ENCODE measurements around the gene IL17RE. TPM values are rescaled to one million over a fixed set of nuclear protein-coding genes. Genes with fewer than 3 reads are reported as not detected.
A peak's percentile ranks its signal among the peaks of the same experiment; 100 is the strongest.

Gene IL17RE
- total and polyA plus RNA-seq, 2 of the 13 experiments (the other 11 are each of a cell fraction or from before 2014, with no cell fraction given), result 14.5 to 24.1 TPM

GRCh38 chr3:9947025-9947995 is 44.7 kb downstream of the IL17RE start (continued):
- TF ChIP-seq, protein P1, sequence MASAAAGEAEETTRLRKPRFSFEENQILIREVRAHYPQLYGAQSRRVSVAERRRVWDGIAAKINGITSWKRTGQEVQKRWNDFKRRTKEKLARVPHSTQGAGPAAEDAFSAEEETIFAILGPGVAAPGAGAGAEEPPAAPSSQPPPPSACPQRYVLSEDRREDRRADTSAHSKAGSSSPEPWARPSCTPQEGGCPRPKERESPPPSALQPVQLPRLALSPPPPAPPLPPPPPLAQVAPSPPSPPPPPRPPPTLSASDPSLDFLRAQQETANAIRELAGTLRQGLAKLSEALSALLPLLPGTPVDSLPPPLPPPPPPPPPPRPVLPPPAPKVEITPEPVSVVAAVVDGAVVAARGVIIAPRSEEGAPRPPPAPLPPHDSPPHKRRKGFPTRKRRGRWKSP (CRISPR knock-in tag; IDR thresholded peaks at IDR 0.05), result peak; percentile 77
- TF ChIP-seq, protein P2, sequence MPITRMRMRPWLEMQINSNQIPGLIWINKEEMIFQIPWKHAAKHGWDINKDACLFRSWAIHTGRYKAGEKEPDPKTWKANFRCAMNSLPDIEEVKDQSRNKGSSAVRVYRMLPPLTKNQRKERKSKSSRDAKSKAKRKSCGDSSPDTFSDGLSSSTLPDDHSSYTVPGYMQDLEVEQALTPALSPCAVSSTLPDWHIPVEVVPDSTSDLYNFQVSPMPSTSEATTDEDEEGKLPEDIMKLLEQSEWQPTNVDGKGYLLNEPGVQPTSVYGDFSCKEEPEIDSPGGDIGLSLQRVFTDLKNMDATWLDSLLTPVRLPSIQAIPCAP (CRISPR knock-in tag; IDR thresholded peaks at IDR 0.05; ENCODE audit: low read depth), result 0 out of 2 replicates have a peak, but pooled peaks have one; percentile 10
- TF ChIP-seq ZNF558 (CRISPR knock-in tag; IDR thresholded peaks at IDR 0.05; ENCODE audit: borderline replicate concordance) (no peak; the same call in 1 of the 2 replicates), ZNF282 (IDR thresholded peaks at IDR 0.05; ENCODE audit: partially characterized antibody) (no peak), BCL6 (CRISPR knock-in tag; IDR thresholded peaks at IDR 0.05) (no peak), NFAT5 (CRISPR knock-in tag; IDR thresholded peaks at IDR 0.05) (peak; percentile 89; the same call in 1 of the 2 replicates), ATM (IDR thresholded peaks at IDR 0.05; ENCODE audit: borderline replicate concordance) (no peak), KAT8 (CRISPR knock-in tag; IDR thresholded peaks at IDR 0.05) (0 out of 2 replicates have a peak, but pooled peaks have one; percentile 45), GTF2F1 (IDR thresholded peaks at IDR 0.05; ENCODE audit: low read length) (no peak), ZNF12 (CRISPR knock-in tag; IDR thresholded peaks at IDR 0.05) (no peak), ZNF572 (CRISPR knock-in tag; IDR thresholded peaks at IDR 0.05) (0 out of 2 replicates have a peak, but pooled peaks have one; percentile 37), SMYD3 (CRISPR knock-in tag; IDR thresholded peaks at IDR 0.05) (no peak), ZNF335 (CRISPR knock-in tag; IDR thresholded peaks at IDR 0.05) (no peak), MEIS2 (CRISPR knock-in tag; IDR thresholded peaks at IDR 0.05) (peak; percentile 89), ZMYM4 (CRISPR knock-in tag; IDR thresholded peaks at IDR 0.05) (peak; percentile 59)
- TF ChIP-seq, protein P3, sequence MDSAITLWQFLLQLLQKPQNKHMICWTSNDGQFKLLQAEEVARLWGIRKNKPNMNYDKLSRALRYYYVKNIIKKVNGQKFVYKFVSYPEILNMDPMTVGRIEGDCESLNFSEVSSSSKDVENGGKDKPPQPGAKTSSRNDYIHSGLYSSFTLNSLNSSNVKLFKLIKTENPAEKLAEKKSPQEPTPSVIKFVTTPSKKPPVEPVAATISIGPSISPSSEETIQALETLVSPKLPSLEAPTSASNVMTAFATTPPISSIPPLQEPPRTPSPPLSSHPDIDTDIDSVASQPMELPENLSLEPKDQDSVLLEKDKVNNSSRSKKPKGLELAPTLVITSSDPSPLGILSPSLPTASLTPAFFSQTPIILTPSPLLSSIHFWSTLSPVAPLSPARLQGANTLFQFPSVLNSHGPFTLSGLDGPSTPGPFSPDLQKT (CRISPR knock-in tag; IDR thresholded peaks at IDR 0.05; ENCODE audit: borderline replicate concordance), result peak; percentile 74; the same call in 1 of the 2 replicates

Measured in HepG2 (cell line).